A549 (cell line): ENCODE data around the gene SLN. TPM values are rescaled to one million over a fixed set of nuclear protein-coding genes. Genes with fewer than 3 reads are reported as not detected.

ENCODE experiments used
- ATAC-seq, 2 experiments: fragments of 200-7000 bp in 1 of 2; fragments of >200 bp in 1 of 2; cut with Nextera tagmentation in 1 of 2; cut with Tn5 transposase in 1 of 2; 3 replicates each; pipeline versions ENCODE4 v1.8.0 to v1.9.1; 2018 to 2020; ENCODE audit warnings: mild to moderate bottlenecking in 1 of 2, moderate library complexity in 1 of 2
- CTCF ChIA-PET: fragments of 300-600 bp; sonication (Branson Sonifier 250); formaldehyde crosslinking; extraction: SDS; loops from one replicate; lab custom pipeline; 2021; ENCODE audit warnings: antibody characterized with exemption, inconsistent platforms; lab: Yijun Ruan, JAX
- POLR2A ChIA-PET: fragments of 350-600 bp; formaldehyde crosslinking; extraction: SDS; loops from one replicate; lab custom pipeline; 2021; ENCODE audit warnings: antibody characterized with exemption, inconsistent platforms; lab: Yijun Ruan, JAX
- DNase-seq, 2 experiments: peaks; one replicate each; pipeline versions ENCODE4 v3.0.0 to v3.0.0-alpha.2; 2011 to 2016; ENCODE audit warnings: low read depth in 1 of 2, low spot score in 1 of 2
- FAIRE-seq: peaks from 2 replicates; lab custom pipeline; 2011; peaks lifted over from hg19 to GRCh38; lab: Jason Lieb, UNC
- H3K27ac ChIP-seq, 2 experiments: fragments of >200 bp; sonication (Bioruptor Twin); formaldehyde crosslinking; 3 replicates each; pipeline ENCODE4 v1.5.1; 2016 to 2017
- H3K4me1 ChIP-seq: fragments of >200 bp; sonication (Bioruptor Twin); formaldehyde crosslinking; 3 replicates; pipeline ENCODE4 v1.6.1; 2016
- H3K4me2 ChIP-seq: fragments of >200 bp; sonication (Bioruptor Twin); formaldehyde crosslinking; 3 replicates; pipeline ENCODE4 v1.6.1; 2016
- H3K4me3 ChIP-seq: fragments of >200 bp; sonication (Bioruptor Twin); formaldehyde crosslinking; 3 replicates; pipeline ENCODE4 v1.5.1; 2016
- H3K9me3 ChIP-seq: fragments of >200 bp; sonication (Bioruptor Twin); formaldehyde crosslinking; 3 replicates; pipeline ENCODE4 v1.6.1; 2016
- ATOH8 ChIP-seq: fragments of 250-450 bp; sonication (Bioruptor Pico); IDR thresholded peaks from 2 replicates; pipeline ENCODE4 v1.5.0; 2020; ENCODE audit warnings: low read depth, mild to moderate bottlenecking, moderate library complexity
- CBX2 ChIP-seq: fragments of 200-600 bp; sonication (generic); IDR thresholded peaks from 2 replicates; pipeline ENCODE4 v1.6.1; 2016; ENCODE audit warnings: low read depth, mild to moderate bottlenecking, borderline replicate concordance
- CHD2 ChIP-seq: fragments of 150-350 bp; IDR thresholded peaks from 2 replicates; pipeline ENCODE4 v1.6.1; 2014; ENCODE audit warnings: low read length; ENCODE audit not compliant: partially characterized antibody
- CTCF ChIP-seq: fragments of >200 bp; sonication (Bioruptor Twin); formaldehyde crosslinking; IDR thresholded peaks from 3 replicates; pipeline ENCODE4 v1.5.1; 2016
- EHMT2 ChIP-seq: fragments of 200-600 bp; sonication (generic); IDR thresholded peaks from 2 replicates; pipeline ENCODE4 v1.6.1; 2016; ENCODE audit warnings: antibody characterized with exemption, low read depth, mild to moderate bottlenecking, moderate library complexity
- FOSL2 ChIP-seq, 2 experiments: fragments of 450-650 bp in 1 of 2; fragments of >200 bp in 1 of 2; sonication (Bioruptor Twin) in 1 of 2; formaldehyde crosslinking; IDR thresholded peaks; 2 replicates each; pipeline versions ENCODE4 v1.5.0 to v1.6.1; 2016 to 2020; ENCODE audit warnings: mild to moderate bottlenecking in 1 of 2, moderate library complexity in 1 of 2
- FOXS1 ChIP-seq: fragments of 250-450 bp; sonication (Bioruptor Pico); IDR thresholded peaks from 2 replicates; pipeline ENCODE4 v1.5.0; 2020; ENCODE audit warnings: mild to moderate bottlenecking, moderate library complexity
- HDAC2 ChIP-seq: fragments of 200-600 bp; sonication (generic); IDR thresholded peaks from 2 replicates; pipeline ENCODE4 v1.6.1; 2016
- HOXA7 ChIP-seq: fragments of 250-450 bp; sonication (Bioruptor Pico); IDR thresholded peaks from 2 replicates; pipeline ENCODE4 v1.5.0; 2020; ENCODE audit warnings: mild to moderate bottlenecking, moderate library complexity
- MAZ ChIP-seq: fragments of 150-350 bp; IDR thresholded peaks from 2 replicates; pipeline ENCODE4 v1.6.1; 2014; ENCODE audit warnings: antibody characterized with exemption, low read depth, low read length, borderline replicate concordance
- NFE2L2 ChIP-seq: fragments of 150-350 bp; conservative IDR thresholded peaks from 2 replicates; pipeline ENCODE4 v1.6.1; 2014; ENCODE audit warnings: low read length
- NPAS2 ChIP-seq: fragments of 250-450 bp; sonication (Bioruptor Pico); IDR thresholded peaks from 2 replicates; pipeline ENCODE4 v1.8.0; 2022; ENCODE audit warnings: mild to moderate bottlenecking, moderate library complexity, borderline replicate concordance
- POLR2AphosphoS2 ChIP-seq: conservative IDR thresholded peaks from 2 replicates; pipeline ENCODE4 v1.6.1; 2012; ENCODE audit warnings: low read length, improper control_type of control experiment, inconsistent platforms
- RAD21 ChIP-seq, 2 experiments: fragments of >200 bp in 1 of 2; sonication (Bioruptor Twin) in 1 of 2; formaldehyde crosslinking in 1 of 2; IDR thresholded peaks in 1 of 2; conservative IDR thresholded peaks in 1 of 2; 2 replicates in 1 of 2; 3 replicates in 1 of 2; pipeline ENCODE4 v1.6.1; 2012 to 2018; ENCODE audit warnings: inconsistent platforms in 1 of 2
- RARB ChIP-seq: fragments of 250-450 bp; sonication (Bioruptor Pico); IDR thresholded peaks from 2 replicates; pipeline ENCODE4 v1.8.0; 2021; ENCODE audit warnings: mild to moderate bottlenecking, moderate library complexity
- RCOR1 ChIP-seq: fragments of 150-350 bp; IDR thresholded peaks from 2 replicates; pipeline ENCODE4 v1.6.1; 2014; ENCODE audit warnings: antibody characterized with exemption, low read length, low read depth
- REST ChIP-seq: fragments of 200-600 bp; sonication (generic); IDR thresholded peaks from 2 replicates; pipeline ENCODE4 v1.6.1; 2016; ENCODE audit warnings: antibody characterized with exemption, mild to moderate bottlenecking, moderate library complexity
- RNF2 ChIP-seq: fragments of 200-600 bp; sonication (generic); IDR thresholded peaks from 2 replicates; pipeline ENCODE4 v1.6.1; 2016; ENCODE audit warnings: low read depth, mild to moderate bottlenecking, antibody characterized with exemption, moderate library complexity, borderline replicate concordance
- SMC3 ChIP-seq: fragments of >200 bp; sonication (Bioruptor Twin); formaldehyde crosslinking; IDR thresholded peaks from 3 replicates; pipeline ENCODE4 v1.6.1; 2018; ENCODE audit warnings: inconsistent platforms
- TFCP2L1 ChIP-seq: fragments of 250-450 bp; sonication (Bioruptor Pico); IDR thresholded peaks from 2 replicates; pipeline ENCODE4 v1.5.0; 2021; ENCODE audit warnings: mild to moderate bottlenecking
- TP53 ChIP-seq: fragments of 250-450 bp; sonication (Bioruptor Pico); IDR thresholded peaks from 2 replicates; pipeline ENCODE4 v1.5.0; 2021; ENCODE audit warnings: mild to moderate bottlenecking, moderate library complexity
- ZC3H11A ChIP-seq: fragments of 450-650 bp; IDR thresholded peaks from 2 replicates; pipeline ENCODE4 v1.6.1; 2014; ENCODE audit warnings: antibody characterized with exemption, mild to moderate bottlenecking
- ZFP36 ChIP-seq: fragments of 450-650 bp; IDR thresholded peaks from 2 replicates; pipeline ENCODE4 v1.6.1; 2014; ENCODE audit warnings: borderline replicate concordance; ENCODE audit not compliant: partially characterized antibody
- ZNF302 ChIP-seq: fragments of 250-450 bp; sonication (Bioruptor Pico); IDR thresholded peaks from 2 replicates; pipeline ENCODE4 v1.9.0; 2021; ENCODE audit warnings: inconsistent platforms, mild to moderate bottlenecking, moderate library complexity
- WGBS: methylation state at CpG from one replicate; pipeline ENCODE4 v1.1.6; 2017; ENCODE audit errors: missing lambda C conversion rate; 5-methylcytosine and 5-hydroxymethylcytosine counted together
- polyA plus RNA-seq, 4 experiments: library from polyadenylated mRNA; depleted of rRNA in 3 of 4; stranded (reverse); fragments of >200 nt; fragmentation: RNase III in 1 of 4; extraction: RNeasy Plus Mini Kit Qiagen cat#74134 plus additional on column Dnase treatment in 1 of 4; gene quantifications; 2 replicates in 3 of 4; 3 replicates in 1 of 4; pipeline ENCODE4 v1.2.3, GENCODE V29; 2011 to 2017
- TF ChIP-seq, protein P1 (sequence below): fragments of >200 bp; sonication (Bioruptor Twin); formaldehyde crosslinking; IDR thresholded peaks from 2 replicates; pipeline ENCODE4 v1.6.1; 2016
- TF ChIP-seq, protein P2 (sequence below): IDR thresholded peaks from 2 replicates; pipeline ENCODE4 v1.6.1; 2012
- TF ChIP-seq, protein P3 (sequence below): fragments of 450-650 bp; IDR thresholded peaks from 2 replicates; pipeline ENCODE4 v1.6.1; 2014; ENCODE audit warnings: antibody characterized with exemption

SLN gene
- polyA plus RNA-seq, 2 of the 4 experiments (the other 2 are of a cell fraction): 1.3 to 2.2 TPM

GRCh38 chr11:107665018-107665417 is 46.8 kb downstream of the SLN start:
- ChIA-PET CTCF (interaction anchor here (1.5 kb wide), 1 partner anchor 24 kb away, joined by 8 read pairs; no protein-coding TSS in a partner anchor), POLR2A (no interaction called here)
- Histone ChIP-seq H3K4me3 (no peak overlapping the region), H3K4me1 (no peaks in the 10 kb centered on the region), H3K9me3 (no peaks in the 10 kb centered on the region), H3K27ac (no peak overlapping the region), H3K4me2 (no peak overlapping the region)
- no peak for FAIRE-seq
- 61% methylated on average over 10 of the region's 10 CpGs for WGBS
- TF ChIP-seq FOSL2 (IDR thresholded peaks at IDR 0.05) (no peak), FOSL2 (CRISPR knock-in tag; IDR thresholded peaks at IDR 0.05) (no peak), REST (no peak), NPAS2 (CRISPR knock-in tag) (no peak), FOXS1 (no peak), CHD2 (no peak), RNF2 (no peak), CTCF (no peak), SMC3 (no peak), HOXA7 (CRISPR knock-in tag) (no peak), TFCP2L1 (CRISPR knock-in tag) (no peak), HDAC2 (no peak), RARB (CRISPR knock-in tag) (no peak), ATOH8 (CRISPR knock-in tag) (no peak)
- TF ChIP-seq, protein P1, sequence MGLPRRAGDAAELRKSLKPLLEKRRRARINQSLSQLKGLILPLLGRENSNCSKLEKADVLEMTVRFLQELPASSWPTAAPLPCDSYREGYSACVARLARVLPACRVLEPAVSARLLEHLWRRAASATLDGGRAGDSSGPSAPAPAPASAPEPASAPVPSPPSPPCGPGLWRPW: no peak
- TF ChIP-seq, protein P2, sequence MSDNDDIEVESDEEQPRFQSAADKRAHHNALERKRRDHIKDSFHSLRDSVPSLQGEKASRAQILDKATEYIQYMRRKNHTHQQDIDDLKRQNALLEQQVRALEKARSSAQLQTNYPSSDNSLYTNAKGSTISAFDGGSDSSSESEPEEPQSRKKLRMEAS: no peak
- TF ChIP-seq, protein P3, sequence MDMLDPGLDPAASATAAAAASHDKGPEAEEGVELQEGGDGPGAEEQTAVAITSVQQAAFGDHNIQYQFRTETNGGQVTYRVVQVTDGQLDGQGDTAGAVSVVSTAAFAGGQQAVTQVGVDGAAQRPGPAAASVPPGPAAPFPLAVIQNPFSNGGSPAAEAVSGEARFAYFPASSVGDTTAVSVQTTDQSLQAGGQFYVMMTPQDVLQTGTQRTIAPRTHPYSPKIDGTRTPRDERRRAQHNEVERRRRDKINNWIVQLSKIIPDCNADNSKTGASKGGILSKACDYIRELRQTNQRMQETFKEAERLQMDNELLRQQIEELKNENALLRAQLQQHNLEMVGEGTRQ: no peak
- no peak for ATAC-seq
- DNase-seq: no peak

GRCh38 chr11:107661656-107662055 is 50.2 kb downstream of the SLN start:
- TF ChIP-seq NFE2L2: no peak
- no peak for TF ChIP-seq EHMT2
- TF ChIP-seq MAZ: no peak
- TF ChIP-seq FOXS1: no peak
- TF ChIP-seq ZC3H11A: no peak
- no peak for TF ChIP-seq POLR2AphosphoS2
- no peak for TF ChIP-seq ZNF302 (CRISPR knock-in tag)
- no peak for TF ChIP-seq ZFP36
- TF ChIP-seq FOSL2 (IDR thresholded peaks at IDR 0.05): no peak
- no peak for TF ChIP-seq FOSL2 (CRISPR knock-in tag; IDR thresholded peaks at IDR 0.05)
- no peak for TF ChIP-seq NPAS2 (CRISPR knock-in tag)
- no peak for TF ChIP-seq CBX2
- TF ChIP-seq HDAC2: no peak
- no peak for TF ChIP-seq RCOR1
- no peak for TF ChIP-seq RAD21 (conservative IDR thresholded peaks at IDR 0.05 in 1 of 2, IDR thresholded peaks at IDR 0.05 in 1 of 2)
- no peak for TF ChIP-seq TP53 (CRISPR knock-in tag)
- TF ChIP-seq, protein P1: no peak
- CTCF ChIA-PET: interaction anchor here (1.1 to 2.0 kb wide), 4 partner anchors 10 to 112 kb away, joined by 3 to 4 read pairs (median 4); no protein-coding TSS in a partner anchor
- FAIRE-seq (no peak), DNase-seq (no peak), ATAC-seq (no peak)
- no peaks in the 10 kb centered on the region for H3K9me3 ChIP-seq
- H3K4me3 ChIP-seq: no peak overlapping the region
- H3K27ac ChIP-seq: no peak overlapping the region
- H3K4me1 ChIP-seq: no peaks in the 10 kb centered on the region
- POLR2A ChIA-PET: no interaction called here
- no peak overlapping the region for H3K4me2 ChIP-seq
- WGBS: 65% methylated on average over 1 of the region's 1 CpG
